ENCODE measurements around the gene CCDC85A. TPM values are rescaled to one million over a fixed set of nuclear protein-coding genes. Genes with fewer than 3 reads are reported as not detected.

CCDC85A gene
- total RNA-seq, 1 donor from 2014 or later: 2.2 TPM

DNA sequence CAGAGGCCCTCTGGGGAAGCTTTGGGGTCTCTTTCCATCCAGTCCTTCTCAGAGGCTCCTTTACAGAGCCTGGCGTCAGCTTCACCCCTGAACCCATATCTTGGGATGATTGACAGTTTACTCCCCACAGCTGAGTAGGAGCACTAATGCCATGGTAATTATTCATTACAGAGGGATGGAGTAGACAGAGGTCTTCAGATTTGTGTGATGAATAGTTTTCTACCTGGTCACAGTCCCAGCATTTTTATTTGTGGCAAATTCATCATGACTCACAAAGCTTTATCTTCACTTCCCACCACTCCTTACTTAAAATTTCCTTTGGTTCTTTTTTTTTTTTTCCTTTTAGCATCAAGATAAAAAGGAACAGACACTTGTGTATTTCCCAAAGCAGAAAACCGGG, 104.2 kb downstream of the CCDC85A start:
- H3K27me3 Mint-ChIP-seq (ENCODE audit: low read depth): no peaks in the 10 kb centered on the region
- H3K27ac Mint-ChIP-seq: peak overlapping the region; percentile 51
- peaks cover 5% of the 10 kb centered on the region for H3K36me3 Mint-ChIP-seq
- H3K9me3 Mint-ChIP-seq: peaks cover 16% of the 10 kb centered on the region
- DNase-seq (ENCODE audit: low spot score in 2 of 2, unreplicated experiment in 2 of 2): no peak
- peaks cover 12% of the 10 kb centered on the region for H3K4me1 Mint-ChIP-seq
- TF ChIP-seq CTCF (IDR thresholded peaks at IDR 0.05; ENCODE audit: unreplicated experiment): no peak
- no peak overlapping the region for H3K4me3 Mint-ChIP-seq

DNA sequence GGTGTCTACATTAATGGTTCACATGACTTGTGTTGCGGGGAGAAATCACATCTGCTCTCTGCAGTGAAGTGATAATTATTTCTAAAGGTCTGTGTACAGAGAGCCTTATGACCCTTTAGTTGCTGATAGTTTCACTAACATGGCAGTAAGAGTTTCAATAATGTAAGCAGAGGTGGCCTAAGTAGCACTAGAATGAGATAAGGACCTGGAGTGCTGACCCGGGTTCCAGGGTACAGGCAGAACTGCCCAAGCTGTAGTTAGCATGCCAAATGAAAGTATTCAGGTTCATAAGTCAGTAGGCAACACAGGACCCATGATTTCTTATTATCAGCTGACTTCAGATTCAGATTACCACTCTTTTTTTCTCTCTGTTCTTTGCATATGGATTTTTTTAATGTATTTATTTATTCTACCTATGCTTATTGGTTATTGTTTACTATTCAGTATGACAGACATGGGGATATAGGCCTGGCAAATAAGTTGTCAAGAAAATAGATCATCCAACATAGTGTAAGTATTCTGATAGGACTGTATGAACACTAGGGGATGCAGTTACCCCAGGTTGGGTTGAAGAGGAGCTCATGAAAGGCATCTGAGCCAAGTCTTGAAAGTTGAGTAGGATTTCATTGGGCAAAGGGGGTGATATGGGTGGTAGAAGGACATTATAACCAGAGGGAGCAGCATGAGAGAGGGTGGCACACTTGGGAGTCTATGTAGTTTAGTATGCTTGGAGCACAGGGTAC, 105.2 kb downstream of the CCDC85A start:
- Mint-ChIP-seq H3K36me3 (peaks cover 5% of the 10 kb centered on the region), H3K9me3 (peaks cover 16% of the 10 kb centered on the region), H3K4me1 (peaks cover 12% of the 10 kb centered on the region), H3K4me3 (no peak overlapping the region), H3K27ac (no peak overlapping the region), H3K27me3 (ENCODE audit: low read depth) (no peaks in the 10 kb centered on the region)
- DNase-seq (ENCODE audit: low spot score in 2 of 2, unreplicated experiment in 2 of 2): no peak
- no peak for TF ChIP-seq CTCF (IDR thresholded peaks at IDR 0.05; ENCODE audit: unreplicated experiment)

DNA sequence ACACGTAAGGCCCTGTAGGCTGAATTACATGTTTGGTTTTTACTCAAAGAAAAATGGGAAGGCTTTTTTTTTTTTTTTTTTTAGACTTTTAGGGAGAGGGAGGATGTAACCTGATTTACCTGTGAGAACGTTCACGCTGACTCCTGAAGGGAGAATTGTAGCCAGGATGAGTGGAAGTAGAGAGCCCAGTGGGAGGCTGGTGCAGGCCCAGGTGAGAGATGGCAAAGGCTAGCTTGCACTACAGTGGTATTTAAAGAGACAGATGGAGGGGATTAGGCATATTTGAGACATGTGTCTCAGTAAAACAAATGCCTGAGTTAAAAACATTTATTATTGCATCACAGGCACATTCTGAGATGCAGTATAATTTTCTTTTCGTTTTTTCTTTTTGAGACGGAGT, 107.9 kb downstream of the CCDC85A start:
- TF ChIP-seq CTCF (IDR thresholded peaks at IDR 0.05; ENCODE audit: unreplicated experiment): no peak
- DNase-seq (ENCODE audit: low spot score in 2 of 2, unreplicated experiment in 2 of 2): no peak
- Mint-ChIP-seq H3K36me3 (no peaks in the 10 kb centered on the region), H3K9me3 (no peaks in the 10 kb centered on the region), H3K4me1 (peaks cover 12% of the 10 kb centered on the region), H3K27ac (no peak overlapping the region), H3K4me3 (no peak overlapping the region), H3K27me3 (ENCODE audit: low read depth) (peaks cover 2% of the 10 kb centered on the region)

DNA sequence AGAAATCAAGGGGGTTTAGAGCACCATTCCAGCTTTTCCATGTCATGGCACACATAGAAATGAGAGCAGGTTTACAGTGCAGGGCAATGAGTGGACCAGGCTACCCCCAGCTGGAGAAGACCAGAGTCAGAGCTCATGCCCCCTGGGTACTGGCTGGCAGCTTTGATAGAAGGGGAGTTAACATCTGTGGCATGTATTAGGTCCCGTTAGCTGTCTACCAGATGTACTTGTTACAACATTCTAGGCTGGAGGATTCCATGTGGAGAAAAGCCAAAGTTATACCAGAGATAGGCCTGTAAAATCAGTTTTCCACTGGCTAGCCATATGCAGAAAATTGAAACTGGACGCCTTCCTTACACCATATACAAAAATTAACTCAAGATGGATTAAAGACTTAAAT, 109.2 kb downstream of the CCDC85A start:
- Mint-ChIP-seq H3K36me3 (no peaks in the 10 kb centered on the region), H3K4me1 (peaks cover 3% of the 10 kb centered on the region), H3K27me3 (ENCODE audit: low read depth) (peaks cover 2% of the 10 kb centered on the region), H3K4me3 (no peak overlapping the region), H3K9me3 (no peaks in the 10 kb centered on the region), H3K27ac (no peak overlapping the region)
- no peak for TF ChIP-seq CTCF (IDR thresholded peaks at IDR 0.05; ENCODE audit: unreplicated experiment)
- DNase-seq (ENCODE audit: low spot score in 2 of 2, unreplicated experiment in 2 of 2): no peak

- Mint-ChIP-seq H3K4me1 (no peaks in the 10 kb centered on the region), H3K36me3 (no peaks in the 10 kb centered on the region), H3K27me3 (ENCODE audit: low read depth) (peaks cover 2% of the 10 kb centered on the region), H3K4me3 (no peak overlapping the region), H3K27ac (no peak overlapping the region), H3K9me3 (no peaks in the 10 kb centered on the region)
- no peak for TF ChIP-seq CTCF (IDR thresholded peaks at IDR 0.05; ENCODE audit: unreplicated experiment)
- no peak for DNase-seq (ENCODE audit: low spot score in 2 of 2, unreplicated experiment in 2 of 2)
Measured at GRCh38 chr2:56295666-56296065, 111.9 kb downstream of the CCDC85A start.
